Mesothelial cell of epicardium (in vitro differentiated cells): ENCODE results near the gene MRNIP. TPM values are rescaled to one million over a fixed set of nuclear protein-coding genes. Genes with fewer than 3 reads are reported as not detected.

ENCODE experiments used
- DNase-seq, 2 experiments: peaks; one replicate each; pipeline ENCODE4 v3.0.0; 2021; ENCODE audit warnings: low spot score in 2 of 2; ENCODE audit not compliant: unreplicated experiment in 2 of 2
- H3K27ac Mint-ChIP-seq: 2 replicates; pipeline ENCODE4 v1.8.0; 2021; ENCODE audit warnings: mixed read lengths
- H3K27me3 Mint-ChIP-seq: 2 replicates; pipeline ENCODE4 v1.8.0; 2021; ENCODE audit warnings: low read depth, mixed read lengths
- H3K36me3 Mint-ChIP-seq: 2 replicates; pipeline ENCODE4 v1.8.0; 2021; ENCODE audit warnings: mixed read lengths
- H3K4me1 Mint-ChIP-seq: 2 replicates; pipeline ENCODE4 v1.8.0; 2021; ENCODE audit warnings: mixed read lengths
- H3K4me3 Mint-ChIP-seq: 2 replicates; pipeline ENCODE4 v1.8.0; 2021; ENCODE audit warnings: mild to moderate bottlenecking, moderate library complexity, mixed read lengths
- H3K9me3 Mint-ChIP-seq: 2 replicates; pipeline ENCODE4 v1.8.0; 2021; ENCODE audit warnings: mixed read lengths
- total RNA-seq: library from RNA; stranded (reverse); gene quantifications from 3 replicates; pipeline ENCODE4 v1.2.1, GENCODE V29; 2021
- TF ChIP-seq, protein P1 (sequence below): fragments of 200-600 bp; sonication (generic); IDR thresholded peaks from one replicate; pipeline ENCODE4 v1.5.0; 2021; ENCODE audit warnings: antibody characterized with exemption; ENCODE audit not compliant: unreplicated experiment

MRNIP gene
- total RNA-seq, 1 donor from 2014 or later: 47.0 TPM

DNA sequence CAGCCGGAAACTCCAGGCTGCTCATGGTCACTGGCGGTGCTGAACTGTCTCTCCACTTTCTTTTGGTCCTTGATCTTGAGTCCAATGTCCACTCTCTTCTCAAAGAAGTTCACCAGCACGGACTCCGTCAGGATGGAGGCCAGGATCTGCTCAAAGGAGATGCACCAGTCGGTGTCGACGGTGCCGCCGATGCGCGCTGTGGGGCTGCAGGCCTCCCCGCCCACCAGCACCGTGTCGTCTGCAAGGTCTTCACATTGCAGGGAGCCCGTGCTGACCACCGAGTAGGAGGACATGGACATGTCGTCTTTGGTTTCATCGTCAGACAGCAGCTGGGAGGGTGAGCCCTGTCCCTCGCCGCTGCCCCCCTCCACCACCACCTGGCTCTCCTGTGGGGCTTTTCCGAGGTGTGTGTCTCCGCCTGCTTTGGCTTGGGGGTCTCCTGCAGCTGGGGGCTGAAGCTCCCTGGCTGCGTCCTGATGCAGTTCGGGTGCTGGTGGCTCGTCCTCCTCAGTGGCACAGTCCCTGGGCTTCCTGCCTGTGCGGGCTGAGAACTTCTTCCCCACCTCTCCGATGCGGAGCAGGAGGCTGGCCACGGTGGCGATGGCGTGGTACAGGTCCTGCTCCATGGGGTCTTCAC is 5.0 kb upstream of the MRNIP start:
- Mint-ChIP-seq H3K27ac (no peak overlapping the region), H3K27me3 (no peaks in the 10 kb centered on the region), H3K36me3 (peaks cover 27% of the 10 kb centered on the region), H3K4me3 (no peak overlapping the region), H3K4me1 (peaks cover 11% of the 10 kb centered on the region), H3K9me3 (no peaks in the 10 kb centered on the region)
- TF ChIP-seq, protein P1, sequence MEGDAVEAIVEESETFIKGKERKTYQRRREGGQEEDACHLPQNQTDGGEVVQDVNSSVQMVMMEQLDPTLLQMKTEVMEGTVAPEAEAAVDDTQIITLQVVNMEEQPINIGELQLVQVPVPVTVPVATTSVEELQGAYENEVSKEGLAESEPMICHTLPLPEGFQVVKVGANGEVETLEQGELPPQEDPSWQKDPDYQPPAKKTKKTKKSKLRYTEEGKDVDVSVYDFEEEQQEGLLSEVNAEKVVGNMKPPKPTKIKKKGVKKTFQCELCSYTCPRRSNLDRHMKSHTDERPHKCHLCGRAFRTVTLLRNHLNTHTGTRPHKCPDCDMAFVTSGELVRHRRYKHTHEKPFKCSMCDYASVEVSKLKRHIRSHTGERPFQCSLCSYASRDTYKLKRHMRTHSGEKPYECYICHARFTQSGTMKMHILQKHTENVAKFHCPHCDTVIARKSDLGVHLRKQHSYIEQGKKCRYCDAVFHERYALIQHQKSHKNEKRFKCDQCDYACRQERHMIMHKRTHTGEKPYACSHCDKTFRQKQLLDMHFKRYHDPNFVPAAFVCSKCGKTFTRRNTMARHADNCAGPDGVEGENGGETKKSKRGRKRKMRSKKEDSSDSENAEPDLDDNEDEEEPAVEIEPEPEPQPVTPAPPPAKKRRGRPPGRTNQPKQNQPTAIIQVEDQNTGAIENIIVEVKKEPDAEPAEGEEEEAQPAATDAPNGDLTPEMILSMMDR: no peak
- no peak for DNase-seq

DNA sequence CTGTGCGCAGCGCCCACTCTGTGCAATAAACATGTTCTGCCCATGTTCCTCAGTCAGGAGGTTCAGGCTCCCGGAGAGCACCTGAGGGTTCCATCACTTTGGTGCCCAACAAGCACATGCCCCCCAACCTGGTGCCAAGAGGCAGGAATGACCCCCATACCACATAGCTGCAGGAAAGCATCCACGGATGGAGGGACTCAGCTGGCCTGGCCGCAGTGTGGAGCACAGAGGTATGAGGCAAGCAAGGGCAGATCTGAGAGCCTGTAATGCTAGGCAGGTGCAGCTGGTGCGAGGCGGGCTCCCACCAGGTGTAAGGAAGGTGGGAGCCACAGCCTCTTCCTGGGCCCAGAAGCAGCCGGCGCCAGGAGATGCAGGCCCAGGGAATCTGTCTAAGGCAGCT is 4.3 kb upstream of the MRNIP start:
- Mint-ChIP-seq H3K9me3 (no peaks in the 10 kb centered on the region), H3K4me3 (no peak overlapping the region), H3K36me3 (peaks cover 24% of the 10 kb centered on the region), H3K4me1 (peaks cover 14% of the 10 kb centered on the region), H3K27ac (no peak overlapping the region), H3K27me3 (no peaks in the 10 kb centered on the region)
- DNase-seq: no peak
- TF ChIP-seq, protein P1: no peak

DNA sequence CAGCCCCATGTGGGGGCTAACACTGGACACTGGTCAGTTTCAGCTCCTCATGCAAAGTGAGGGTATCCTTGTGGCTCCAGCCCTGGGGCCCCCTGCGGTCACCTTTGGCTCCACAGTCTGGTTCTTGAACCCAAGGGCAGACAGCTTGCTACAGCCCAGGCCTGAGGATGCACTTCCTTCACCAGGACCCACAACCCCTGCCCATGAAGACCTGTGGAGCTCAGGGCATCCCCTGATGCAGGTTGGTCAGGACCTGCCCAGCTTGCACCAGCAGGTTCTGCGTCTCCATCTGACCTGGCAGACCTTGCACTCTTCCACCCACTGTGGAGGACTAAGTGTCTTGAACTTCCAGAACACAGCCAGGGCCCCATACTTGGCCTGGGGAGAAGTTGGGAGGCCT is 3.7 kb upstream of the MRNIP start:
- peaks cover 23% of the 10 kb centered on the region for H3K36me3 Mint-ChIP-seq
- H3K9me3 Mint-ChIP-seq: no peaks in the 10 kb centered on the region
- no peak overlapping the region for H3K4me3 Mint-ChIP-seq
- DNase-seq: no peak
- TF ChIP-seq, protein P1: no peak
- H3K27me3 Mint-ChIP-seq: no peaks in the 10 kb centered on the region
- peaks cover 18% of the 10 kb centered on the region for H3K4me1 Mint-ChIP-seq
- H3K27ac Mint-ChIP-seq: no peak overlapping the region

DNA sequence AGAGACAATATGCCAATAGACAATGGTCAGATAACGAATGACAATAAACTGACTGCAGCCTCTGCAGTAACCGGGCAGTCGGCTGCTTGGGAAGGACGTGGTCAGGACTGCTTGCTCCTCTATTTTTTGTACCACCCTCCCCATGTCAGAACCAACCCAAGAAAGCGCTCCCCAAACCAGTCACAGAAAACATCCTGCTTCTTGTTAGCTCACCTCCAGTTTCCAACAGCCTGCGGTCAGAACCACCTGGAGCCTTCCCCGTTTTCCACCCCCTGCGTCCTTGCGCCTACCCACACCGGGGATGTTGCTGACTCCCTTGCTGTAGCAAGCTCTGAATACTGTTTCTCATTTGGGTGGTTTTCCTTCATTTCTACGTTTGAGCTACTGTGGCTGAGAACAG is 1.7 kb upstream of the MRNIP start:
- TF ChIP-seq, protein P1: no peak
- DNase-seq: no peak
- peak overlapping the region; percentile 98 for H3K4me3 Mint-ChIP-seq
- peaks cover 18% of the 10 kb centered on the region for H3K4me1 Mint-ChIP-seq
- peak overlapping the region; percentile 3 for H3K27ac Mint-ChIP-seq
- H3K9me3 Mint-ChIP-seq: no peaks in the 10 kb centered on the region
- H3K36me3 Mint-ChIP-seq: peaks cover 16% of the 10 kb centered on the region
- no peaks in the 10 kb centered on the region for H3K27me3 Mint-ChIP-seq

DNA sequence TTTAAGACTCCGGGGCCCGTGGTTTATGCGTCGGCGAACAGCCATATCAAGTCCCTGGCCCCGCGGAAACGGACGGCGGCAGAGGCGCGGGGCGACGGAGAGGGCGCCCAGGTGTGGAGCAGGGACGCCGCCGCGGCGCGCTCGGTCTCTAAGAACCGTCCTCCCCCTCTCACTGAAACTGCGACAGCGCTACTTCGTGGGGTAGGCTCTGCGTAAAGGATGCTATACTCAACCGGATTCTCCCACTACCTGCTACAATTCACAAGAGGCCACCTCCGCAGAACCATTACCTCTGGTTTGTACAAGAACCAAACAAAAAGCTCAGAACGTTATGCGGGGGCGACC is 404 bp downstream of the MRNIP start:
- H3K4me1 Mint-ChIP-seq: peaks cover 18% of the 10 kb centered on the region
- no peaks in the 10 kb centered on the region for H3K27me3 Mint-ChIP-seq
- TF ChIP-seq, protein P1: no peak
- DNase-seq: peak in 1 of 2 experiments; percentile 61
- H3K27ac Mint-ChIP-seq: peak overlapping the region; percentile 95
- H3K4me3 Mint-ChIP-seq: peak overlapping the region; percentile 98
- peaks cover 13% of the 10 kb centered on the region for H3K36me3 Mint-ChIP-seq
- H3K9me3 Mint-ChIP-seq: no peaks in the 10 kb centered on the region

DNA sequence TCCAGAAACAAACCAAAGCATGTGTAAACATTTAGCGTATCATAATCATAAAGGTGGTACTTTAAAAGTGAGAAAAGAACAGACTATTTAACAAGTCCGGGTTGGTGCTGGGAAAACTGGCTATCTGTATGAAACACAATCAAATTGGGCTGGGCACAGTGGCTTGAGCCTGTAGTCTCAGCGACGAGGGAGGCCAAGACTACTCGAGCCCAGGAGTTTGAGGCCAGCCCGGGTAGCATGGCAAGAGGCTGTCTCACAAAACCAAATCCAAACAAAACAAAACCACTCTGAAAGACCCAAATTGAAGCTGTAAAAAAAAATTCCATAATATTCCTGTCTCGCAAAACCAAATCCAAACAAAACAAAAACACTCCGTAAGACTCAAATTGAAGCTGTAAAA is 4.3 kb downstream of the MRNIP start:
- Mint-ChIP-seq H3K4me3 (no peak overlapping the region), H3K27ac (no peak overlapping the region)

More for the DNA sequence above, 4.3 kb downstream of the MRNIP start:
- Mint-ChIP-seq H3K36me3 (peaks cover 16% of the 10 kb centered on the region), H3K4me1 (peaks cover 7% of the 10 kb centered on the region), H3K27me3 (no peaks in the 10 kb centered on the region), H3K9me3 (no peaks in the 10 kb centered on the region)
- TF ChIP-seq, protein P1: no peak
- no peak for DNase-seq
